Loucy (cell line): ENCODE measurements around the gene MEMO1.

Experiments
- H2AFZ ChIP-seq: fragments of 200-600 bp; sonication (generic); 2 replicates; pipeline ENCODE4 v1.6.0; 2016; ENCODE audit warnings: antibody characterized with exemption, mild to moderate bottlenecking, low read length, moderate library complexity
- H3F3A ChIP-seq: fragments of 200-600 bp; 2 replicates; pipeline ENCODE4 v1.6.0; 2016; ENCODE audit warnings: antibody characterized with exemption, low read depth, mild to moderate bottlenecking
- H3K27me3 ChIP-seq: fragments of 200-600 bp; sonication (generic); 2 replicates; pipeline ENCODE4 v1.6.1; 2014; ENCODE audit warnings: low read length, mild to moderate bottlenecking; ENCODE audit not compliant: insufficient read depth, poor library complexity, severe bottlenecking
- H3K36me3 ChIP-seq: fragments of 200-600 bp; sonication (generic); 2 replicates; pipeline ENCODE4 v1.6.1; 2016; ENCODE audit warnings: low read length; ENCODE audit not compliant: insufficient read depth
- H3K4me1 ChIP-seq: fragments of 200-600 bp; sonication (generic); 2 replicates; pipeline ENCODE4 v1.5.1; 2014; ENCODE audit warnings: low read length, mild to moderate bottlenecking; ENCODE audit not compliant: insufficient read depth, poor library complexity, severe bottlenecking
- H3K4me2 ChIP-seq: fragments of 200-600 bp; sonication (generic); 2 replicates; pipeline ENCODE4 v1.6.0; 2014; ENCODE audit warnings: antibody characterized with exemption, low read length, low read depth, mild to moderate bottlenecking; ENCODE audit not compliant: poor library complexity, severe bottlenecking
- H3K4me3 ChIP-seq: fragments of 200-600 bp; sonication (generic); 2 replicates; pipeline ENCODE4 v1.5.1; 2014; ENCODE audit warnings: low read length, mild to moderate bottlenecking, mixed read lengths; ENCODE audit not compliant: poor library complexity, severe bottlenecking
- H3K79me2 ChIP-seq: fragments of 200-600 bp; sonication (generic); 2 replicates; pipeline ENCODE4 v1.6.1; 2014; ENCODE audit warnings: low read length; ENCODE audit not compliant: insufficient read depth
- H3K9ac ChIP-seq: fragments of 200-600 bp; sonication (generic); 2 replicates; pipeline ENCODE4 v1.6.0; 2014; ENCODE audit warnings: mild to moderate bottlenecking, low read depth, low read length, moderate library complexity; ENCODE audit not compliant: poor library complexity, severe bottlenecking
- H3K9me2 ChIP-seq: fragments of 200-600 bp; sonication (generic); replicated peaks from 2 replicates; pipeline ENCODE4 v1.6.1; 2016; ENCODE audit warnings: low read depth, low read length, mixed read lengths
- H3K9me3 ChIP-seq: fragments of 200-600 bp; sonication (generic); 2 replicates; pipeline ENCODE4 v1.6.1; 2014; ENCODE audit warnings: mild to moderate bottlenecking, antibody characterized with exemption, low read length, low read depth; ENCODE audit not compliant: insufficient read depth
- H4K20me1 ChIP-seq: fragments of 200-600 bp; sonication (generic); 2 replicates; pipeline ENCODE4 v1.6.0; 2014; ENCODE audit warnings: antibody characterized with exemption, low read length, mild to moderate bottlenecking; ENCODE audit not compliant: insufficient read depth, poor library complexity, severe bottlenecking
- CTCF ChIP-seq: fragments of 200-600 bp; sonication (generic); conservative IDR thresholded peaks from 2 replicates; pipeline ENCODE4 v1.5.1; 2014; ENCODE audit warnings: mild to moderate bottlenecking, antibody characterized with exemption, low read length
- EZH2phosphoT487 ChIP-seq: fragments of 200-600 bp; IDR thresholded peaks from 2 replicates; pipeline ENCODE4 v1.6.1; 2018; ENCODE audit warnings: antibody characterized with exemption, mild to moderate bottlenecking, moderate library complexity, borderline replicate concordance

MEMO1 gene

DNA sequence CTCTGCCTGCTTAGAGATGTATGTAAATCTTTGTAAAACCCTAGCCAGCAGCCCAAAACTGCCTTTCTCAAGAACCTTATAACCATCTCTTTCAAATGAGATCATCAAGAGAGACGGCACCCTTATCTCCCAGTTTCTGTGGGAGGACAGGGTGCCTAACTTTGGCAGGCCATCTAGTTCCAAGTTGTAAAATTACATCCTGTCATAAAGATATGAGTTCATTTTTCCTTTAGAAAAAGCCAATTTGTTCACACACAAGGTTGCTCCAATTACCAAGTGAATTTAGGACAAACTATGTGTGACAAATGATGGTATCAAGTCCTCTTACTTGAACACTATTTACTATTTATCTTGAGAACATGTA lies 65.3 kb downstream of the MEMO1 start:
- Histone ChIP-seq H3K4me1 (peaks cover 12% of the 10 kb centered on the region), H4K20me1 (peaks cover 50% of the 10 kb centered on the region), H3F3A (no peaks in the 10 kb centered on the region), H3K4me2 (no peak overlapping the region), H3K4me3 (no peak overlapping the region), H3K9me2 (no peaks in the 10 kb centered on the region), H2AFZ (no peak overlapping the region), H3K36me3 (peaks cover 22% of the 10 kb centered on the region; the same call in 1 of the 2 replicates), H3K79me2 (peaks cover 86% of the 10 kb centered on the region), H3K9me3 (no peaks in the 10 kb centered on the region), H3K9ac (no peak overlapping the region), H3K27me3 (no peaks in the 10 kb centered on the region)
- TF ChIP-seq CTCF (no peak), EZH2phosphoT487 (no peak)

DNA sequence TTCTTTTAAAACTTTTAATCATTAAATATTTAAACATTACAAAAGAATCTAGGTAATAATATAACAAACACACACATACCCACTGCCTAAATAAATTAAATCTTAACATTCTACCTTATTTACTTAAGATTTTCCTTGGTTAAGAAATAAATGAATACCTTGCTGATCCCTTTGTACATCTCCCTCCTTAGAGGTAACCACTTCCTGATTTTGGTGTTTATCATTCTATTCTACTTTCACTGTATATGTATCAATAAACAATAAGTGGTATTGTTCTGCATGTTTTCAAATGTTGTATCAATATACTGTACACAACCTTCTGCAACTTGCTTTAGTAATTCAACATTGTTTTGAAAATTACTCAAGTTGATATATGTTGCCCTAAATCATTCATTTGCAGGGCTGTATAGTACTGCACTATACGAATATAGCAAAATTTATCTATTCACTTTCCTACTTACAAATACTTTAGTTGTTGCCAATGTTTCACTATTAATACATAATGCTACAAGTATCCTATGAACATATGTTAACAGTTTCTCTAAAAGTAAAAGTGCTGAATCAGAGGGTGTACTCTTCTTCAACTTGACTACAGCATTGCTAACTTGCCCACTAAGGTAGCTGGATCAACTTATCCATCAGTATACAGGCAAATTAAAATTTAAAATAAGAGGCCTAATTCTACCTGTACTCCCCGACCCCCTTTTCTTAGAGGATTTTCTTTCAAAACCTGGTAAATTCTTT lies 65.8 kb downstream of the MEMO1 start:
- Histone ChIP-seq H2AFZ (no peak overlapping the region), H3K4me3 (no peak overlapping the region), H3K4me2 (no peak overlapping the region), H3K4me1 (peaks cover 12% of the 10 kb centered on the region), H3K79me2 (peaks cover 81% of the 10 kb centered on the region), H3K36me3 (peaks cover 22% of the 10 kb centered on the region; the same call in 1 of the 2 replicates), H3K27me3 (no peaks in the 10 kb centered on the region), H3K9me2 (no peaks in the 10 kb centered on the region), H3K9ac (no peak overlapping the region), H4K20me1 (peaks cover 50% of the 10 kb centered on the region), H3K9me3 (no peaks in the 10 kb centered on the region), H3F3A (no peaks in the 10 kb centered on the region)
- TF ChIP-seq EZH2phosphoT487 (no peak), CTCF (no peak)

GRCh38 chr2:31943636-31944225 lies 67.1 kb downstream of the MEMO1 start:
- H3K27me3 ChIP-seq, result no peaks in the 10 kb centered on the region
- no peak overlapping the region for H3K4me3 ChIP-seq
- H3K4me2 ChIP-seq, result no peak overlapping the region
- H2AFZ ChIP-seq, result no peak overlapping the region
- H4K20me1 ChIP-seq, result peaks cover 49% of the 10 kb centered on the region
- H3K36me3 ChIP-seq, result peaks cover 25% of the 10 kb centered on the region; the same call in 1 of the 2 replicates
- no peaks in the 10 kb centered on the region for H3K9me3 ChIP-seq
- H3K4me1 ChIP-seq, result peaks cover 12% of the 10 kb centered on the region
- no peak overlapping the region for H3K9ac ChIP-seq
- H3K9me2 ChIP-seq, result no peaks in the 10 kb centered on the region
- H3K79me2 ChIP-seq, result peaks cover 70% of the 10 kb centered on the region
- no peaks in the 10 kb centered on the region for H3F3A ChIP-seq
- no peak for TF ChIP-seq EZH2phosphoT487
- no peak for TF ChIP-seq CTCF
